ENCODE data around the gene C10orf88.
"Not testable (repeated sequence)": the region's sequence is repeated elsewhere in the genome, so short reads cannot be mapped to it uniquely, and the experiment has no call there.

The C10orf88 gene

DNA sequence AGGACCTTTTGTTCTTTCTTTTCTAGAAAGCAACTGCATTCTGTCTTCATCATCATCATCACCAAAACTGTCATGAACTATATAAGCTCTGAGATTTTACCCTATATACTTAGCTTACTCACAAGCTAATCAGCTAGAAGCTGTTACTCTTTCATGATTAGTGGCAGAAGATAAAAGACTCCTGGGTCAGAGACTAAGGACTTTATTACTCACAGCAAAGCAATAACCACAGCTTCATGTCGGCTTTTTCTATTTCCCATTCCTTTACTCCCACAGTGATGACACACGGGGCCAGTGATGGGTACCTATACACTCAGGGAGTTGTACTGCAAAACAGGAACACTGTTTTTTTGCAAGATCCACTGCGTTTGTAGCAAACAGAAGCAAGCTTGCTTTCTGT is 8.4 kb upstream of the C10orf88 start:
- no peak for DNase-seq (ENCODE audit: low read depth in 1 of 2, low spot score in 1 of 2)

GRCh38 chr10:122957474-122957873 is 3.4 kb upstream of the C10orf88 start:
- no peak for DNase-seq (ENCODE audit: low read depth in 1 of 2, low spot score in 1 of 2)

- no peak for DNase-seq (ENCODE audit: low read depth in 1 of 2, low spot score in 1 of 2)
These were observed 1.9 kb upstream of the C10orf88 start for GRCh38 chr10:122955892-122956291.

- no peak for DNase-seq (ENCODE audit: low read depth in 1 of 2, low spot score in 1 of 2)
These were observed 664 bp upstream of the C10orf88 start for GRCh38 chr10:122954731-122955050.

GRCh38 chr10:122949296-122949695 is 4.7 kb downstream of the C10orf88 start:
- DNase-seq (ENCODE audit: low read depth in 1 of 2, low spot score in 1 of 2): no peak

DNA sequence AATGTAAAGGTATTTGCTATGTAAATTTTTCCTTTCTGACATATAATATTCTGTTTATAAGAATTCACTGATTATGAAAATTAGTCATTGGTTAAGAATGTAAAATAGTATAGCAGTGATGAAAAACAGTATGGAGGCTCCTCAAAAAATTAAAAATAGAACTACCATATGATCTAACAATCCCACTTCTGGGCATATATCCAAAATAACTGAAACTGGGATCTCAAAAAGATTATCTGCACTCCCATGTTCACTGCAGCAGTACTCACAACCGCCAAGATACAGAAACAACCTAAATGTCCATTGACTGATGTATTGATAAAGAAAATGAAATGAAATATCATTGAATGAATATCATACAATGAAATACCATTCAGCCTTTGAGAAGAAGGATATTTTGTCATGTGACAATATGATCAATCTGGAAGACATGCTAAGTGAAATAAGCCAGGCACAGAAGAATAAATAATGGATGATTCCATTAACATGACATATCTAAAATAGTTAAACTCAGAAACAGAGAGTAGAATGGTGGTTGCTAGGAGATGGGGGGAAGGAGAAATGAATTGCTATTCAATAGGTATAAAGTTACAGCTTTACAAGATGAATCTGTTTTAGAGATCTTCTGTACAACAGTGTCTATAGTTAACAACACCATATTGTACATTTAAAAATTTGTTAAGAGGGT is 14.0 kb downstream of the C10orf88 start:
- DNase-seq (ENCODE audit: low read depth in 1 of 2, low spot score in 1 of 2): no peak

DNA sequence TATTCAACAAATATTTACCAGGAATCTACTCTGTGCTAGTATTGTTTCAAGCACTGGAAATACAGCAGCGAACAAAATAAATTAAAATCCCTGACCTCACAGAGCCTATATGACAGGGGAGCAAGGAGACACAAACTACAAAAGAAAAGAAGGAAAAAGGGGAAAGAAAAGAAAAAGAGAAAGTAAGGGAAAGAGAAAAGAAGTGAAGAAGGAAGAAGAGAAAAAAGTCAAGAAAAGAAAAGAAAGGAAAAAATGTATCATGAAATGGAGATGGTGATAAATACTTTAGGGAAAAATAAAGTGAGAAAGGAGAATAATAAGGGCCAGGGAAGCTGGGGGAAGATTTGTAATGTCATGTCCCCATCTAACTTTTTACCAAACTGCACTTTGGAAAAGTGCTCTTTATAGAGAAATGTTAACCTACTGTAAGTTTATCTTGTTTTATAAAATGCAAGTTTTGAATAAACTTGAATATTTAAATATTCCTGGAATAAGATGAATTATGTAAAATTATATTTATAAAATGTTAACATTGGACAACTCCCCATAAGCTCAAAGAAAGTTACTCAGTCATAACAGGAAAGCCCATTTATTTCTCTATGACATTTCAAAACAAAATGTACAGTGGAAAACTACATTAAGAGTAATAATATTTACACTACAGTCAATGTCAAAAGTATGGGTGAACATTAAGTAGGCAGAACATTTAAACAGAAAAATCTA is 14.7 kb downstream of the C10orf88 start:
- DNase-seq (ENCODE audit: low read depth in 1 of 2, low spot score in 1 of 2): no peak

GRCh38 chr10:122931088-122931906 is 22.7 kb downstream of the C10orf88 start:
- DNase-seq (ENCODE audit: low read depth in 1 of 2, low spot score in 1 of 2): no peak

DNA sequence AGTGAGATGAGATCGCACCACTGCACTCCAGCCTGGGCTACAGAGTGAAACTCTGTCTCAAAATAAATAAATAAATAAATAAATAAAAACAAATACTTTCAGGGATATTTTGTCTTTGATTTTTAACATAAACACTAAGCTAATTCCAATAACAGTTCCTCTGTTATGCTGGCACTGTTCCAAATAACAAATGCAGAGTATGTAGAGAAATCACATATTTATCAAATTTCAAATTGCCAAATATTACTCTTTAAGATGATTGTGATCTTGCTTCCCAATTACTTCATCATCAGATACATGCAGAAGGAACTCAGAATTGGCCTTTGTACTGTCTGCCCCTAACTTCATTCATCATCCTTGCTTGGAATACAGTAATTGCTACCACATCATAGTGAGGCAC is 23.9 kb downstream of the C10orf88 start:
- DNase-seq (ENCODE audit: low read depth in 1 of 2, low spot score in 1 of 2): no peak

- DNase-seq (ENCODE audit: low read depth in 1 of 2, low spot score in 1 of 2): no peak
These were observed 38.3 kb downstream of the C10orf88 start for GRCh38 chr10:122915700-122916099.

DNA sequence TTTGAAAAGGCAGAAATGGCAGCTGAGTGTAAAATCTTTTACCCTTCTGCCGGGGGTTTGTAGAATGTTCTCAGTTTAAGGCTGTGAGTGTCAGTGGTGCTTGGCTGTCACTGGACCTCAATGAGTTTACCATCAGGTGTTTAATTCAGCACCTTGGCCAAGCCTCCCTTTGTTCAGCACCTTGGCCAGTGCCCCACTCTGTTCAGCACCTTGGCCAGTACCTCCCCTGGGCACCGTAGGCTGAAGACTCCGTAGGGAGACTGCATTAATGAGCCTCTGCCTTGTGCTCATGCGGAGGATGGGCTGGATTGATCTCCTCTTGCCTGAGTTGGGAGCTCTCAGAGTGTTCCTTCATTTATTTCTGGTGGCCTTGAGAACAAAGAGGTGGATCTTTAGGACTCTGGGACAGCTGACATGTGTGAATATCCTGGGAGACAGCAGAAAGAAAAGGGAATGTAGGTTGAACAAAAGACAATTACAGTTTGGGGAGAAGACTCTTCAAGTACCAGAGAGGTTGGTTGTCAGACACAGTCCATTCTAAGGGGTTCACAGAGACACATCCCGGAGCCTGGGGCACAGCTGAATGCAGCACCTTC is 42.0 kb downstream of the C10orf88 start:
- DNase-seq (ENCODE audit: low read depth in 1 of 2, low spot score in 1 of 2): peak in 1 of 2 donors; percentile 49

- DNase-seq (ENCODE audit: low read depth in 1 of 2, low spot score in 1 of 2): no peak
These were observed 43.7 kb downstream of the C10orf88 start, which contains the start of gene FAM24A for GRCh38 chr10:122910310-122910709. Gene FAM24A, plus strand, starts transcription at chr10:122910610. Its CDS starts 1,025 bp downstream, at chr10:122911635.

DNA sequence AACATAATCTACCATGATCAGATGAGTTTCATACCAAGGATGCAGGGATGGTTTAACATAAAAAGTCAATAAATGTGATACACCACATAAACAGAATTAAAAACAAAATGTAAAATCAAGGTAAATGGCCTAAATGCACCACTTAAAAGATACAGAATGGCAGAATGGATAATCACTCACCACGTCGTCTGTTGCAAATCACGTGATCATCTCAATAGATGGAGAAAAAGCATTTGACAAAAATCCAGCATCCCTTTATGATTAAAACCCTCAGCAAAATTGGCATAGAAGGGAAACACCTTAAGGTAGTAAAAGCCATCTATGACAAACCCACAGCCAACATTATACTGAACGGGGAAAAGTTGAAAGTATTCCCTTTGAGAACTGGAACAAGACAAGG is 50.2 kb downstream of the C10orf88 start:
- DNase-seq (ENCODE audit: low read depth in 1 of 2, low spot score in 1 of 2): not testable (repeated sequence)

- no peak for DNase-seq (ENCODE audit: low read depth in 1 of 2, low spot score in 1 of 2)
These were observed 59.6 kb downstream of the C10orf88 start for GRCh38 chr10:122894261-122894944.

GRCh38 chr10:122884166-122884565 is 69.9 kb downstream of the C10orf88 start:
- no peak for DNase-seq (ENCODE audit: low read depth in 1 of 2, low spot score in 1 of 2)

DNA sequence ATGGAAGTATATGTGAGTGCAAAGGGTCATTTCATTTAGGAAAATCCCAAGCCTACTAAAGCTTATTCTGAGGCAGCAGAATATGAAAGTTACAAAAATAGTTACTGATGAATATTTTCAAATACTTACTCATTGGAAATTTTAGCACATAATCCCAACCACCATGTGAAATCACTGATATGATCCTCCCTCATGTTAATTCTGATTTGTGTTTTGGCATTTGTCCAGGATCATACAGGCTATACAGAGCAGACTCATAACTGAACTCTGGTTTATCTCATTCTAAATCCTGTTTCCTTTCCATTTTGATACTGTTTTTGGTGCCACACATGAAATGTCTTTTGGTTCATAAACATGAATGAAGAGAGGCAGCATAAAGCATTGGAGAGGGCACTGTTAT is 71.3 kb downstream of the C10orf88 start:
- no peak for DNase-seq (ENCODE audit: low read depth in 1 of 2, low spot score in 1 of 2)
